CD4-positive, alpha-beta T cell (primary cell): ENCODE data around the gene STMN3. TPM values are rescaled to one million over a fixed set of nuclear protein-coding genes. Genes with fewer than 3 reads are reported as not detected.

Source experiments
- ATAC-seq: fragments of 200-7000 bp; cut with Tn5 transposase; one replicate; pipeline ENCODE4 v1.10.0; 2022; ENCODE audit warnings: mild to moderate bottlenecking; ENCODE audit not compliant: poor library complexity
- CTCF ChIA-PET: fragments of 350-600 bp; sonication (Branson Sonifier 250); formaldehyde crosslinking; loops from one replicate; lab custom pipeline; 2021; ENCODE audit warnings: antibody characterized with exemption, inconsistent platforms; lab: Charles Lee
- POLR2A ChIA-PET: fragments of 350-600 bp; sonication (Branson Sonifier 250); formaldehyde crosslinking; loops from one replicate; lab custom pipeline; 2021; ENCODE audit warnings: antibody characterized with exemption, inconsistent platforms; lab: Charles Lee
- DNase-seq, 14 experiments: peaks; one replicate each; pipeline ENCODE4 v3.0.0-alpha.2; 2013 to 2020; ENCODE audit warnings: mixed read lengths in 2 of 14
- H3K27ac ChIP-seq, 2 donors: one replicate each; pipeline versions ENCODE4 v1.5.1 to v1.7.0; 2013; ENCODE audit warnings: low read length in 2 of 2, low read depth in 1 of 2, mild to moderate bottlenecking in 1 of 2
- H3K27me3 ChIP-seq, 2 experiments: 1 replicate in 1 of 2; 2 replicates in 1 of 2; pipeline versions ENCODE4 v1.6.1 to v1.7.0; 2013; ENCODE audit warnings: low read length in 2 of 2, control low read depth in 1 of 2, mild to moderate bottlenecking in 1 of 2, moderate library complexity in 1 of 2; ENCODE audit not compliant: insufficient read depth in 2 of 2, control insufficient read depth in 1 of 2
- H3K36me3 ChIP-seq: one replicate; pipeline ENCODE4 v1.6.1; 2013; ENCODE audit warnings: low read length, control low read depth; ENCODE audit not compliant: insufficient read depth
- H3K4me1 ChIP-seq: one replicate; pipeline ENCODE4 v1.6.1; 2013; ENCODE audit warnings: low read length, control low read depth; ENCODE audit not compliant: insufficient read depth
- H3K4me3 ChIP-seq: one replicate; pipeline ENCODE4 v1.5.1; 2013; ENCODE audit warnings: mild to moderate bottlenecking, low read length, moderate library complexity
- H3K9me3 ChIP-seq, 2 experiments: 1 replicate in 1 of 2; 2 replicates in 1 of 2; pipeline versions ENCODE4 v1.6.1 to v1.7.0; 2013; ENCODE audit warnings: low read length in 2 of 2, mild to moderate bottlenecking in 2 of 2, control low read depth in 1 of 2, moderate library complexity in 1 of 2; ENCODE audit not compliant: control insufficient read depth in 1 of 2, insufficient read depth in 1 of 2
- H3K27ac Mint-ChIP-seq: one replicate; pipeline ENCODE4 v1.8.0; 2020; ENCODE audit warnings: mixed read lengths
- H3K27me3 Mint-ChIP-seq: one replicate; pipeline ENCODE4 v1.8.0; 2021; ENCODE audit warnings: mixed read lengths
- H3K36me3 Mint-ChIP-seq: one replicate; pipeline ENCODE4 v1.8.0; 2021; ENCODE audit warnings: low read depth, mixed read lengths
- H3K4me1 Mint-ChIP-seq: one replicate; pipeline ENCODE4 v1.8.0; 2021; ENCODE audit warnings: low read depth, mixed read lengths
- H3K4me3 Mint-ChIP-seq: one replicate; pipeline ENCODE4 v1.8.0; 2020; ENCODE audit warnings: mild to moderate bottlenecking, mixed read lengths
- H3K9me3 Mint-ChIP-seq: one replicate; pipeline ENCODE4 v1.8.0; 2020; ENCODE audit warnings: mixed read lengths
- CTCF ChIP-seq: fragments of 200-600 bp; IDR thresholded peaks from one replicate; pipeline ENCODE4 v1.8.0; 2022; ENCODE audit warnings: antibody characterized with exemption, mild to moderate bottlenecking
- intact Hi-C, 2 experiments: fragments of 100-400 bp; cut with DNase I in 1 of 2; cut with micrococcal nuclease in 1 of 2; formaldehyde crosslinking; loops; one replicate each; pipeline versions ENCODE4 v1.15.1 to v1.9.0; 2023 to 2025; cut with DNase I, micrococcal nuclease
- total RNA-seq, 174 experiments: library from RNA in 2 of 174; stranded (reverse) in 2 of 174; gene quantifications; one replicate each; pipeline ENCODE4 v1.2.3 and lab custom pipeline; 2021 to 2026

STMN3 gene
- total RNA-seq, 2 experiments from 2014 or later, result 122 to 127 TPM

GRCh38 chr20:63693083-63693732, 40.0 kb upstream of the STMN3 start:
- H3K36me3 ChIP-seq, result no peaks in the 10 kb centered on the region
- H3K27me3 Mint-ChIP-seq, result no peaks in the 10 kb centered on the region
- H3K4me1 ChIP-seq, result peaks cover 39% of the 10 kb centered on the region
- ATAC-seq (no peak), DNase-seq (peak in 1 of 14 experiments; percentile 20)
- intact Hi-C loops, result no loop called here
- H3K27ac ChIP-seq, result no peak overlapping the region
- peaks cover 0 to 14% of the 10 kb centered on the region in 2 experiments for H3K9me3 ChIP-seq
- H3K36me3 Mint-ChIP-seq, result peaks cover 4% of the 10 kb centered on the region
- CTCF ChIA-PET, result no interaction called here
- no peak overlapping the region for H3K4me3 ChIP-seq
- no peak overlapping the region for H3K4me3 Mint-ChIP-seq
- no peak for TF ChIP-seq CTCF
- no peaks in the 10 kb centered on the region for H3K9me3 Mint-ChIP-seq
- no peaks in the 10 kb centered on the region for H3K27me3 ChIP-seq
- H3K4me1 Mint-ChIP-seq, result peaks cover 4% of the 10 kb centered on the region
- POLR2A ChIA-PET, result no interaction called here
- no peak overlapping the region for H3K27ac Mint-ChIP-seq

GRCh38 chr20:63692436-63693082, 39.3 kb upstream of the STMN3 start:
- peaks cover 4% of the 10 kb centered on the region for H3K36me3 Mint-ChIP-seq
- H3K9me3 Mint-ChIP-seq, result no peaks in the 10 kb centered on the region
- ATAC-seq, result no peak
- H3K9me3 ChIP-seq, result peaks cover 0 to 14% of the 10 kb centered on the region in 2 experiments
- ChIA-PET CTCF (no interaction called here), POLR2A (no interaction called here)
- no peaks in the 10 kb centered on the region for H3K27me3 Mint-ChIP-seq
- no peak overlapping the region for H3K27ac ChIP-seq
- H3K4me1 ChIP-seq, result peaks cover 40% of the 10 kb centered on the region
- H3K27me3 ChIP-seq, result no peaks in the 10 kb centered on the region
- H3K27ac Mint-ChIP-seq, result no peak overlapping the region
- intact Hi-C loops, result no loop called here
- no peaks in the 10 kb centered on the region for H3K36me3 ChIP-seq
- H3K4me1 Mint-ChIP-seq, result peaks cover 4% of the 10 kb centered on the region
- no peak overlapping the region for H3K4me3 Mint-ChIP-seq
- peak in 2 of 14 experiments; percentile 1 to 25 for DNase-seq
- no peak overlapping the region for H3K4me3 ChIP-seq
- TF ChIP-seq CTCF, result no peak

- peaks cover 4% of the 10 kb centered on the region for H3K4me1 Mint-ChIP-seq
- H3K27me3 Mint-ChIP-seq, result no peaks in the 10 kb centered on the region
- Histone ChIP-seq H3K27ac (no peak overlapping the region), H3K27me3 (no peaks in the 10 kb centered on the region), H3K4me1 (peaks cover 40% of the 10 kb centered on the region), H3K9me3 (peaks cover 0 to 14% of the 10 kb centered on the region in 2 experiments), H3K4me3 (no peak overlapping the region), H3K36me3 (no peaks in the 10 kb centered on the region)
- H3K27ac Mint-ChIP-seq, result no peak overlapping the region
- TF ChIP-seq CTCF, result no peak
- ChIA-PET POLR2A (no interaction called here), CTCF (no interaction called here)
- H3K36me3 Mint-ChIP-seq, result peaks cover 4% of the 10 kb centered on the region
- intact Hi-C loops, result no loop called here
- ATAC-seq (no peak), DNase-seq (peak in 2 of 14 experiments; percentile 1 to 16)
- H3K4me3 Mint-ChIP-seq, result no peak overlapping the region
- H3K9me3 Mint-ChIP-seq, result no peaks in the 10 kb centered on the region
These were observed 38.6 kb upstream of the STMN3 start for GRCh38 chr20:63691711-63692435.
